Stimulated activated naive B cell treated with anti-CD40 and anti-IgM and Interleukin-4, amounts not matched to agents 10 μg/mL and 1 μg/mL and 100 μg/mL, for 72 hours (primary cell): ENCODE data around the gene MAP1A.
A peak's percentile ranks its signal among the peaks of the same experiment; 100 is the strongest.

Experiments used
- ATAC-seq, 2 donors: fragments of 150-1000 bp; cut with Tn5 transposase; replicated peaks; 2 replicates each; pipeline ENCODE4 v1.10.0; 2021; ENCODE audit warnings: moderate library complexity in 1 of 2
- DNase-seq: peaks from one replicate; pipeline ENCODE4 v3.0.0; 2021
- H3K27ac Mint-ChIP-seq: one replicate; pipeline ENCODE4 v1.8.0; 2022; ENCODE audit warnings: mild to moderate bottlenecking, mixed read lengths
- H3K27me3 Mint-ChIP-seq, 2 donors: one replicate each; pipeline ENCODE4 v1.8.0; 2022; ENCODE audit warnings: mixed read lengths in 2 of 2
- H3K36me3 Mint-ChIP-seq, 2 donors: one replicate each; pipeline ENCODE4 v1.8.0; 2022; ENCODE audit warnings: mixed read lengths in 2 of 2, mild to moderate bottlenecking in 1 of 2
- H3K4me1 Mint-ChIP-seq, 2 donors: one replicate each; pipeline ENCODE4 v1.8.0; 2022; ENCODE audit warnings: mixed read lengths in 2 of 2, mild to moderate bottlenecking in 1 of 2
- H3K4me3 Mint-ChIP-seq, 2 donors: one replicate each; pipeline ENCODE4 v1.8.0; 2022; ENCODE audit warnings: mild to moderate bottlenecking in 2 of 2, mixed read lengths in 2 of 2, moderate library complexity in 1 of 2
- H3K9me3 Mint-ChIP-seq, 2 donors: one replicate each; pipeline ENCODE4 v1.8.0; 2022; ENCODE audit warnings: mixed read lengths in 2 of 2, mild to moderate bottlenecking in 1 of 2

MAP1A gene

GRCh38 chr15:43519196-43519595, 1.8 kb downstream of the MAP1A start:
- Mint-ChIP-seq H3K27ac (no peak overlapping the region), H3K36me3 (no peaks in the 10 kb centered on the region), H3K9me3 (no peaks in the 10 kb centered on the region), H3K27me3 (peaks cover 31 to 45% of the 10 kb centered on the region in 2 donors), H3K4me3 (no peak overlapping the region), H3K4me1 (peaks cover 27 to 42% of the 10 kb centered on the region in 2 donors)
- ATAC-seq, result peak in 1 of 2 donors; percentile 54
- DNase-seq, result no peak

GRCh38 chr15:43520138-43520537, 2.7 kb downstream of the MAP1A start:
- peaks cover 27 to 45% of the 10 kb centered on the region in 2 donors for H3K27me3 Mint-ChIP-seq
- no peak overlapping the region for H3K27ac Mint-ChIP-seq
- DNase-seq (no peak), ATAC-seq (no peak)
- no peak overlapping the region for H3K4me3 Mint-ChIP-seq
- H3K4me1 Mint-ChIP-seq, result peaks cover 26 to 37% of the 10 kb centered on the region in 2 donors
- H3K36me3 Mint-ChIP-seq, result no peaks in the 10 kb centered on the region
- no peaks in the 10 kb centered on the region for H3K9me3 Mint-ChIP-seq

- H3K4me1 Mint-ChIP-seq, result peaks cover 26 to 31% of the 10 kb centered on the region in 2 donors
- no peak for ATAC-seq
Observed at GRCh38 chr15:43521419-43521818, 4.0 kb downstream of the MAP1A start.

GRCh38 chr15:43522247-43522646, 4.8 kb downstream of the MAP1A start:
- no peaks in the 10 kb centered on the region for H3K36me3 Mint-ChIP-seq
- peaks cover 13 to 28% of the 10 kb centered on the region in 2 donors for H3K27me3 Mint-ChIP-seq

More at GRCh38 chr15:43521419-43521818, 4.0 kb downstream of the MAP1A start:
- H3K36me3 Mint-ChIP-seq, result no peaks in the 10 kb centered on the region
- peaks cover 19 to 37% of the 10 kb centered on the region in 2 donors for H3K27me3 Mint-ChIP-seq
- H3K9me3 Mint-ChIP-seq, result no peaks in the 10 kb centered on the region
- H3K4me3 Mint-ChIP-seq, result no peak overlapping the region
- no peak for DNase-seq
- H3K27ac Mint-ChIP-seq, result no peak overlapping the region

GRCh38 chr15:43523646-43524045, 6.2 kb downstream of the MAP1A start:
- no peak for DNase-seq
- Mint-ChIP-seq H3K27me3 (peaks cover 1 to 15% of the 10 kb centered on the region in 2 donors), H3K27ac (no peak overlapping the region), H3K9me3 (no peaks in the 10 kb centered on the region), H3K4me1 (peaks cover 8 to 9% of the 10 kb centered on the region in 2 donors), H3K4me3 (no peak overlapping the region), H3K36me3 (no peaks in the 10 kb centered on the region)
- no peak for ATAC-seq

More at GRCh38 chr15:43522247-43522646, 4.8 kb downstream of the MAP1A start:
- H3K4me3 Mint-ChIP-seq, result no peak overlapping the region
- ATAC-seq, result no peak
- DNase-seq, result no peak
- H3K9me3 Mint-ChIP-seq, result no peaks in the 10 kb centered on the region
- H3K27ac Mint-ChIP-seq, result no peak overlapping the region
- peaks cover 20 to 22% of the 10 kb centered on the region in 2 donors for H3K4me1 Mint-ChIP-seq

GRCh38 chr15:43524254-43524845, 6.9 kb downstream of the MAP1A start:
- H3K36me3 Mint-ChIP-seq, result no peaks in the 10 kb centered on the region
- no peak overlapping the region for H3K4me3 Mint-ChIP-seq
- peaks cover 0 to 8% of the 10 kb centered on the region in 2 donors for H3K27me3 Mint-ChIP-seq
- no peaks in the 10 kb centered on the region for H3K9me3 Mint-ChIP-seq
- ATAC-seq (peak in 1 of 2 donors; percentile 27), DNase-seq (no peak)
- no peak overlapping the region for H3K27ac Mint-ChIP-seq
- peaks cover 1 to 4% of the 10 kb centered on the region in 2 donors for H3K4me1 Mint-ChIP-seq

GRCh38 chr15:43525131-43525530, 7.7 kb downstream of the MAP1A start:
- DNase-seq (no peak), ATAC-seq (no peak)
- H3K9me3 Mint-ChIP-seq, result no peaks in the 10 kb centered on the region

GRCh38 chr15:43526261-43526930, 9.0 kb downstream of the MAP1A start:
- DNase-seq, result no peak
- H3K9me3 Mint-ChIP-seq, result no peaks in the 10 kb centered on the region
- no peak overlapping the region for H3K27ac Mint-ChIP-seq

More at GRCh38 chr15:43525131-43525530, 7.7 kb downstream of the MAP1A start:
- Mint-ChIP-seq H3K27ac (no peak overlapping the region), H3K36me3 (no peaks in the 10 kb centered on the region), H3K4me3 (no peak overlapping the region), H3K27me3 (peaks cover 0 to under 1% of the 10 kb centered on the region in 2 donors), H3K4me1 (peaks cover 0 to 4% of the 10 kb centered on the region in 2 donors)

GRCh38 chr15:43527016-43527801, 9.8 kb downstream of the MAP1A start:
- ATAC-seq (no peak), DNase-seq (no peak)
- H3K4me1 Mint-ChIP-seq, result peaks cover 0 to 4% of the 10 kb centered on the region in 2 donors
- no peaks in the 10 kb centered on the region for H3K9me3 Mint-ChIP-seq
- H3K4me3 Mint-ChIP-seq, result no peak overlapping the region
- no peak overlapping the region for H3K27ac Mint-ChIP-seq
- H3K36me3 Mint-ChIP-seq, result no peaks in the 10 kb centered on the region
- H3K27me3 Mint-ChIP-seq, result no peaks in the 10 kb centered on the region

More at GRCh38 chr15:43526261-43526930, 9.0 kb downstream of the MAP1A start:
- Mint-ChIP-seq H3K4me1 (peaks cover 0 to 4% of the 10 kb centered on the region in 2 donors), H3K27me3 (no peaks in the 10 kb centered on the region), H3K36me3 (no peaks in the 10 kb centered on the region), H3K4me3 (no peak overlapping the region)
- ATAC-seq, result no peak

GRCh38 chr15:43527802-43528541, 10.6 kb downstream of the MAP1A start:
- no peaks in the 10 kb centered on the region for H3K27me3 Mint-ChIP-seq

GRCh38 chr15:43528542-43529007, 11.2 kb downstream of the MAP1A start:
- H3K4me3 Mint-ChIP-seq, result no peak overlapping the region
- H3K4me1 Mint-ChIP-seq, result peaks cover 0 to 4% of the 10 kb centered on the region in 2 donors
- H3K27me3 Mint-ChIP-seq, result no peaks in the 10 kb centered on the region
- H3K9me3 Mint-ChIP-seq, result no peaks in the 10 kb centered on the region
- no peak for ATAC-seq
- no peak for DNase-seq
- peaks cover 0 to 5% of the 10 kb centered on the region in 2 donors for H3K36me3 Mint-ChIP-seq
- H3K27ac Mint-ChIP-seq, result no peak overlapping the region

More at GRCh38 chr15:43527802-43528541, 10.6 kb downstream of the MAP1A start:
- DNase-seq (no peak), ATAC-seq (no peak)
- Mint-ChIP-seq H3K9me3 (no peaks in the 10 kb centered on the region), H3K36me3 (no peaks in the 10 kb centered on the region), H3K27ac (peak overlapping the region; percentile 33), H3K4me1 (peaks cover 0 to 4% of the 10 kb centered on the region in 2 donors), H3K4me3 (no peak overlapping the region)

- peaks cover 0 to 10% of the 10 kb centered on the region in 2 donors for H3K36me3 Mint-ChIP-seq
- H3K4me1 Mint-ChIP-seq, result peaks cover 0 to 4% of the 10 kb centered on the region in 2 donors
- H3K27ac Mint-ChIP-seq, result no peak overlapping the region
- no peaks in the 10 kb centered on the region for H3K27me3 Mint-ChIP-seq
- H3K4me3 Mint-ChIP-seq, result no peak overlapping the region
- H3K9me3 Mint-ChIP-seq, result no peaks in the 10 kb centered on the region
- no peak for ATAC-seq
- no peak for DNase-seq
Observed at GRCh38 chr15:43529141-43529540, 11.7 kb downstream of the MAP1A start.

GRCh38 chr15:43529587-43530345, 12.4 kb downstream of the MAP1A start:
- peaks cover 0 to 4% of the 10 kb centered on the region in 2 donors for H3K4me1 Mint-ChIP-seq
- H3K27me3 Mint-ChIP-seq, result no peaks in the 10 kb centered on the region
- ATAC-seq (no peak), DNase-seq (no peak)
- no peaks in the 10 kb centered on the region for H3K9me3 Mint-ChIP-seq
- no peak overlapping the region for H3K27ac Mint-ChIP-seq
- peaks cover 0 to 16% of the 10 kb centered on the region in 2 donors for H3K36me3 Mint-ChIP-seq
- H3K4me3 Mint-ChIP-seq, result no peak overlapping the region
